ENCODE measurements around the gene TAF8. TPM values are rescaled to one million over a fixed set of nuclear protein-coding genes. Genes with fewer than 3 reads are reported as not detected.
A peak's percentile ranks its signal among the peaks of the same experiment; 100 is the strongest.
"Not testable (repeated sequence)": the region's sequence is repeated elsewhere in the genome, so short reads cannot be mapped to it uniquely, and the experiment has no call there.

TAF8 gene
- total RNA-seq, 1 donor from 2014 or later = 16.3 TPM

DNA sequence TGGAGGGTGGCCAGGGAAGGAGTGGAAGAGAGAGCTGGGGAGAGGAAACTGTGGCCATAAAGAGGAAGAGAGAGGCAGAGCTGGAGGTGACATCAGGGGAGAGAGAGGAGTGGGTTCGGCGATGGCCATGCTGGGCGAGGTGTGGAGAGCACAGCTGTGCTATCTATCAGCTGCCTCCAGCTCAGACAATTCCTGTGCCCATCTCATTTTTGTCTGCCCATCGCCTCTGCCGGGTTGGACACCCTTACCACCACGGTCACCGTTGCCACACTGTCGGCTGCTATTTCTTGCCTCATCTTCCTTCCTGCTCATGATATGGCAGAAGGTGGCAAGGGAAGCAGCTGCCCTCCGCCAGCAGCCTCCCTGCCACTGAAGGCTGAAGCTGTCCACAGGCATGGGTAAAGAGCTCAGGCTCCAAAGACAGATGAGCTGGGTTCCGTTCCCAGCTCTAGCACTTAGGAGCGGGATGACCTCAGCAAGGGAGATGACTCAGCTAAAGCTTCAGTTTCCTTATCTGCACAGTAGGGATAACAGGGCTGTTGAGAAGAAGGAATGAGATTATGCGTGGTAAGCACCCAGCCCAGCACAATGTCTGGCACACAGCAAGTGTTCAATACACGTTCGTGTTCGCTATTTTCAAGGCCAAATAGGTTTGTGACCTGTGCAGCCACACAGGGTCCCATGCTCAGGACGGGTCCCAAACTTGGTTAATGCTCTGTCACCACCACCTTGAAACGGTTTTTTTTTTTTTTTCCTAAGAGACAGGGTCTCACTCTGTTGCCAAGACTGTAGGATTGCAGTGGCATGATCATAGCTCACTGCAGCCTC is 21.9 kb upstream of the TAF8 start:
- peak; percentile 68 for DNase-seq (ENCODE audit: low read depth, low spot score)

GRCh38 chr6:42029062-42029685 is 21.1 kb upstream of the TAF8 start:
- no peak for DNase-seq (ENCODE audit: low read depth, low spot score)

GRCh38 chr6:42029881-42030280 is 20.4 kb upstream of the TAF8 start:
- no peak for DNase-seq (ENCODE audit: low read depth, low spot score)

- no peak for DNase-seq (ENCODE audit: low read depth, low spot score)
Measured at GRCh38 chr6:42030585-42031506, 19.5 kb upstream of the TAF8 start.

DNA sequence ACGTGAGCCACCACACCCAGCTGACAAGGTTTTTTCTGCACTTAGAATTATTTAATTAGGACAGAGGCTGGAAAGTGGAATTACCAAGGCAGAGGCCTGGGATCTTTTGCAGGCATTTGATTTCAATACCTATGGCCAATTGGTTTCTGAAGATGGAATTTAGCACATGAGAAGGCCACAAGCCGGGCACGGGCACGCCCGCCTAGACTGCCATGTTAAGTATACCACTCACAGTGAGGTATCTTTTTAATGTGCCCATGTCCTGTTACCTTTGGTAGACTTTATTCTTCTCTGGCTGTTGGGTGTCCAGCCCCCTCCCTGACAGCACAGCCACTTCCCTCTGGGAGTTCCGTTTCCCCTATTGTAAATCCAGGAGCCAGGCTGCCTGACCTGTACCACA is 18.0 kb upstream of the TAF8 start:
- DNase-seq (ENCODE audit: low read depth, low spot score) = no peak

DNA sequence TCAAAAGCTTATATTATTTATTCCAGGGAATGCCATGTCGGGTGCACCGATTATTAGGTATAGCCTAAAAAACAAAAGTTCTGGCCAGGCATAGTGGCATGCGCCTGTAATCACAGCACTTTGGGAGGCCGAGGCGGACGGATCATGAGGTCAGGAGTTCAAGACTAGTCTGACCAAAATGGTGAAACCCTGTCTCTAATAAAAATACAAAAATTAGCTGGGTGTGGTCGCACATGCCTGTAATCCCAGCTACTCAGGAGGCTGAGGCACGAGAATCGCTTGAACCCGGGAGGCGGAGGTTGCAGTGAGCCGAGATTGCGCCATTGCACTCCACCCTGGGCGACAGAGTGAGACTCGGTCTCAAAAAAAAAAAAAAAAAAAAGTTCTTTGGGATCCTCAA is 12.7 kb upstream of the TAF8 start:
- not testable (repeated sequence) for DNase-seq (ENCODE audit: low read depth, low spot score)

DNA sequence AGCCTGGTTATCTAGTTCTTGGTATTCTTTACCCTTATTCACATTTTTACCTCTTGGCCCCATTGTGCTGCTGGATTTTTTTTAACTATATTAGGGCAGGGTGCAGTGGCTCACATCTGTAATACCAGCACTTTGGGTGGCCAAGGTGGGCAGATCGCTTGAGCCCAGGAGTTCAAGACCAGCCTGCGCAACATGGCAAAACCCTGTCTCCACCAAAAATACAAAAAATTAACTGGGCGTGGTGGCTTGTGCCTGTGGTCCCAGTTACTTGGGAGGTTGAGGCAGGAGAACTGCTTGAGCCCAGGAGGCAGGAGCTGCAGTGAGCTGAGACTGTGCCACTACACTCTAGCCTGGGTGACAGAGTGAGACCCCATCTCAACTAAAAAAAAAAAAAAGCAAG is 12.2 kb upstream of the TAF8 start:
- no peak for DNase-seq (ENCODE audit: low read depth, low spot score)

GRCh38 chr6:42038811-42039408 is 11.4 kb upstream of the TAF8 start:
- no peak for DNase-seq (ENCODE audit: low read depth, low spot score)

GRCh38 chr6:42040856-42041480 is 9.4 kb upstream of the TAF8 start:
- no peak for DNase-seq (ENCODE audit: low read depth, low spot score)

GRCh38 chr6:42041481-42042053 is 8.8 kb upstream of the TAF8 start:
- DNase-seq (ENCODE audit: low read depth, low spot score) = no peak

DNA sequence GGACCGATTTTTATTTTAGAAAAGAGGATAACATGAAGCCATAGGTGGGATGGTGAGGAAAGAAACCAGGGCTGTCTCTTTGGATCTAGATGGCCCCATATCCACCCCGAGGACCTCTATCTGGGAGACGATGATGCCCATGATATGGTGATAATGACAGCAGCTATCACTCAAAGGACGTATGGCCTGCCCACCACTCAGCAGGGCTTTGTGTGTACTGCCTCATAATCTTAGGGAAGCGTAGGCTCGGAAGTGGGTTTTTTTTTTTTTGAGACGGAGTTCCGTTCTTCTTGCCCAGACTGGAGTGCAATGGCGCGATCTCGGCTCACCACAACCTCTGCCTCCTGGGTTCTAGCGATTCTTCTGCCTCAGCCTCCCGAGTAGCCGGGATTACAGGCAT is 8.2 kb upstream of the TAF8 start:
- no peak for DNase-seq (ENCODE audit: low read depth, low spot score)

DNA sequence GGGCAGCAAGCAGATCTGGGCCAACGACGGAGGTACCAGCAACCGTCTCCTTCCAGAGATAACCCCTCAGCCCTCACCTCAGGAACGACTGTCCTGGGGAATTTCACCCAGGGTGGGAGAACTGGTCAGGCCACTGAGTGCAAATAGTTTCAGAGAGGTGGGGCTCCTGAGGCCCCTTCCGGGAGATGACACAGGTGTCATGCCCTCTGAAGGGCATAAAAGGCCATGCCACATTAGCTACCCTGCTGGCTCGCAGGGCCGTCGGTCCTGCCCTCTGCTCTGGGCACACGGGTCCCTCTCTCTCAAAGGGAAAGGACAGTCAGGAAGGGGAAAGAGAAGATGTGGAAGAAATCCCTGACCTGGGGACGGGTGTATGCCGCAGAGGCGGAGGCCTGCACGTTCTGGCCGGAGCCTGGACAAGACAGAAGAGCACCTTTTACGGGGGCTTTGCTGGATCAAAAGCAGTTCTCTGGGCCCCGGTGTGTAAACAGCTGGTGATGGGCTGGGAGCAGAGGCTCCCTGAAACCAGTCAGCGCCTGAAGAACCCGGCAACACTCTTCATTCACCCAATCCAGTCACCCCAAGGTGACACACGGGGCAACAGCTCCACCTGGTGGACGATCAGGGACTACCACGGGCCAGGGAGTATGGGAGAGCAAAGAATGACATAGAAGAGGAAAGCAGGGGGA is 6.4 kb upstream of the TAF8 start:
- peak; percentile 40 for DNase-seq (ENCODE audit: low read depth, low spot score)

DNA sequence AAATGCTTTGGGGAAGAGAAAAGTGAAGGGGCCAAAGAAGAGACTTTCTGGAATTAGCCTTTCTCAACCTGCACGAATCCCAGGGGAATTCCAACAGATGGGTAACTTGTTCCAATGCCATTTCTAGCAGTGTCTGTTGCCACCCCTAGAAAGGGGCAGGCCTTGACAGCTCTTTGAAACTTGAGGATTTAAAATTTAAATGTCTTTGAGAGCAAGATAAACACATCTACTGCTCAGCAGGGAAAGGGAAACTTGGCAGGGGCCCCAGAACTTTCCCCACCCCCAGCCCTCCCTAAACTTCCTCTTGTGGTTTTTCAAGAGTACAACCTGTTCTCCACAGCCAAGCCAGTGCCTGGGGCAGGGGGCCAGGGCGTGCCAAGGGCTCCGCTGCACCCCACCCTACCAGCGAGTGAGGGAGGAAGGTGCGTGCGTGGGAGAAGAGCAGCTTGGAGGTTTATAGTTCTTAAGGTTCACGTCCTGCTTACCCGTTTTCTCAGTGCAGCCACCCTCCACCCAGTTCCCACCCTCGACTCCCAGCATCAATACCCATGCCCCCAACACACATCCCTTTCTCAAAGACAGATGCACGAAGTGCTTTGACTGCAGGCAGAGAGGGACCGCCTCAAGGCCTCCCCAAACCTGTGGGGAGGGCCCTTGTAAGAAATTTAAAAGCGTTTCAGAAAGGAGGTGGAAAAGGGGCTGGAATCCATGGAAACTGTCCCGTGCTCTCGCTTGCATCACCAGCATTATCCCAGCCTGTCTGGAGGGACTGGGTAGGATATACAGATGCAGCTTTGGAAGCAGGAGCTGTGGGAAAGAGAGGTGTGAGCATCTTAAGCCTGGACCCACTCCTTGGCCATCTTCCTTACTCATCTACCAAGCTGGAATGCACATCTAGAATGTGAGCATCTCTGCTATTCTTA is 4.5 kb upstream of the TAF8 start:
- peak; percentile 47 for DNase-seq (ENCODE audit: low read depth, low spot score)

DNA sequence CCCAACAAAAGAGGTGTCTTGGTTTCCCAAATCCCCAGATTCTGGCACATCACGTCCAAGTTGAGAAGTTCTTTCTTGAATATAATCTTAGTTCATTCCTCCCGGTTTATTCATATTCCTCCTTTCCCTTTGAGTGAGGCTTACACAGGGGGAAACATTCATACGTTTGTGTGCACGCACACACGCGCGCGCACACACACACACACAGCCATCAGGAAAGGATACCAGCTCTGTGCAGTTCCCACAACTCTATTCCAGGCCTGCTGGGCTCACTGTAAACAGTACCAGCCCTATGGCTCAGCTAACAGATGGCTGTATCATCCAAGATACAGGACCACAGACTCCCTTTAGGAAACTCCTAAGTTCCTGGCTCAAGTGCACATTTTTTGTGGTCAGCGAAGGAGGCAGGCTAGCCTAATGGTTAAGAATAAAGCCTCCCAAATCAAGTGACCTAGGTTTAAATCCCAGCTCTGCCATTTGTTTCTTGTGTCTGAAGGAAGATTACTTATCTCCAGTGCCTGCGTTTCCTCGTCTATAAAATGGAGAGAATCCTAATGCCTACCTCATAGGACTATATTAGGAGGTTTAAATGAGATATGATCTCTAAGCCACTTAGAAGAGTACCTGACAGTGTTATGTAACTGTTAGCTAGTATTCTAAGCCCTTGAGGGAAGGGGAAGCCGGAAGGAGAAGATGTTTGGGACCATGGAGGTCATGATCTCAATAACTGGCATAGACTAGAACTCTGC is 3.7 kb upstream of the TAF8 start:
- DNase-seq (ENCODE audit: low read depth, low spot score) = no peak

DNA sequence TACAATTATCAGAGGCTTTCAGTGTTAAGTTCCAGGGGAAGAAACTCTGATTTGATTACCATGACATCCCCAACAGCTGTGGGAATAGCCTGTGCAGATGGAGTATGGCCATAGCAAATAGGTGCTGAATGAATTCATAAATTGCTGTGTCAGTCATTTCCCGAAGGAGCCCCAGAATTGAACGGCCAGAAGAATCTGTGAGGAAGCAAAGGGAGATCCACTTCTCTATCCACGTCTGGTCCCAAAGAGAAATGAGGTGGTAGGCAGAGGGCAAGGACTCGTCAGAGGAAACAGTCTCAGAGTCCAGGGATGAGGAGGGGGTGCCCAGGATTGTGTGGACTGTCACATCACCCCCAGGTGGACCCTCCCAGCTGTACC is 3.1 kb upstream of the TAF8 start:
- DNase-seq (ENCODE audit: low read depth, low spot score) = no peak

- no peak for DNase-seq (ENCODE audit: low read depth, low spot score)
Measured at GRCh38 chr6:42047790-42048405, 2.4 kb upstream of the TAF8 start.

- DNase-seq (ENCODE audit: low read depth, low spot score) = no peak
Measured at GRCh38 chr6:42049116-42049809, 1.1 kb upstream of the TAF8 start.

Measured in pulmonary artery endothelial cell (primary cell).